HG02571 (cell line): ENCODE data around the gene GNG10.
"Not testable (repeated sequence)": the region's sequence is repeated elsewhere in the genome, so short reads cannot be mapped to it uniquely, and the experiment has no call there.

Experiments used
- ATAC-seq: cut with Tn5 transposase; IDR thresholded peaks from one replicate; pipeline ENCODE4 v1.9.1; 2021; ENCODE audit warnings: mild to moderate bottlenecking, moderate library complexity; ENCODE audit not compliant: unreplicated experiment

GNG10 gene

DNA sequence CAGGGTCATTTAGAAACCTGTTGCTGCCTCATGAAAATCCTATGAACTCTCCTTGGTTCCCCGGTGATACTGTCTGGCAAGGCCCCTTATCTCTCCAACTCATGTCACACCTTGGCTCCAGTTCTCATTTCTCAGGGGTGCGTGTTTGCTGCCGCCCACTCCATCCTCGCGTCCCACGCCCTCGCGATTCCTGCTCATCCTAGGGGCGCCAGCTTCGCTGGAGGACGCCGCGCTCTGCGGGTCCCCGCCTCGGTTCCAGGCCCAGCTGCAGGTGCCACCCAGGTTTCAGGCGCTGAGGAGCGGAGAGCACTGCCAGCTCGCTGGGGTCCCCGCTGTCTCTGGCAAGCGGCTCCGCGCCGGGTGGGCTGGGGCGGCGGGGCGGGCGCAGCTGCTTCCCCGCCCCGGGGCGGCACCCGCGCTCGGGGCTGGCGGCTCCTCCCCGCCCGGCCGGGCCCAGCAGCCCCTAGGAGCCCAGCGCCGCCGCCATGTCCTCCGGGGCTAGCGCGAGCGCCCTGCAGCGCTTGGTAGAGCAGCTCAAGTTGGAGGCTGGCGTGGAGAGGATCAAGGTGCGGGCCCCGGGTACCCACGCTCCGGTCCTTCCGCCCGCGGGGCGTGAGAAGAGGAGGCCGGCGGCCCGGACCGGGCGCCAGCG lies at the start of gene GNG10:
TSS of gene GNG10 (plus strand) at position 456 of the 652 bp plus-strand sequence. CDS start at position 486, 30 bp downstream.
- ATAC-seq: peak; percentile 79

DNA sequence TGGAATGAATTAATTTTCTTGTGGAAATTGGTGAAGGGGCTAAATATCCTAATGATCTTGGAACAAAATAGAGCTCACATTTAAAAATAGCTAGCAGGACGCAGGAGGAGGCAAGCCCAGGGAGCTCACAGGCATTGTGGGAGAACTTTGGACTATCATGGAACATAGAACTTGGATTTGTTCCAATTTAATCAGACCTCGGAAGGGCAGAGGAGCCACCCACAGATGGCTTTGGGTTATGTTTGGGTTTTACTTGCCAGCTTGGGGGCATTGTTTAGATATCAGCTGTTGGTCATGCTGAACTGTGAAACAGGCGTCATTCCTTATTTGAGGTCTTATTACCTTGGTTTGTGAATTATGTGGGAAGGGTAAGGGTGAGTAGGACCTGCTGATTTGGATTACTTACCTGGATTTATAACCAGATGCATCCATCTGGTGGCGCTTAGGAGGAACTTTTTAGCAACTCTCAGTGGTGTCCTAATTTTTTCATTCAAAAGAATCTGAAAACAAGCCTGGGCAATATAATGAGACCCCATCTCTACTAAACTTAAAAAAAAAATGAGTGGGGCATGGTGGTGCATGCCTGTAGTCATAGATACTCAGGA lies 47.9 kb upstream of the GNG10 start:
- ATAC-seq: no peak

DNA sequence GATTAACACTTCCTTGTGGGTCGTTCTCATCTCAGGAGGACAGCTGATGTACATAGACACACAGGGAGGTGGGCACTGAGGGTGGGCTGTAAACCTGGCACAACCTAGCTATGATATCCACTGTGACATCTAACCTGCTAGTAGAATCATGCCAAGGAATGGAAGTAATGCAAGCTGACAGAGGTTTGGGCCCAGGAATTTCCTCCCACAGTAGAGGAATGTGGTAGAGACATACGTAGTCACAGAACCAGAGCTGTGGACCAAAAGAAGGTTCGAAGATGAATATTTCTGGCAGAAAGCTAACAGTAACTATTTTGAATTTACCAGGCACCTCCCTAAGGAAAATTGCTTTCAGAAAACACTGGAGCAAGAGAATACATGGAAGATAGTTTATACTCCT lies 45.5 kb upstream of the GNG10 start:
- ATAC-seq: no peak

DNA sequence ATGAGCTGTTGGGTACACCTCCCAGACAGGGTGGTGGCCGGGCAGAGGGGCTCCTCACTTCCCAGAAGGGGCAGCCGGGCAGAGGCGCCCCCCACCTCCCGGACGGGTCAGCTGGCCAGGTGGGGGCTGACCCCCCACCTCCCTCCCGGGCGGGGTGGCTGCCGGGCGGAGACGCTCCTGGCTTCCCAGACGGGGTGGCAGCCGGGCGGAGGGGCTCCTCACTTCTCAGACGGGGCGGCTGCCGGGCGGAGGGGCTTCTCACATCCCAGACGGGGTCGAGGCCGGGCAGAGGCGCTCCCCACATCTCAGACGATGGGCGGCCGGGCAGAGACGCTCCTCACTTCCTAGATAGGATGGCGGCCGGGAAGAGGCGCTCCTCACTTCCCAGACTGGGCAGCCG lies 44.1 kb upstream of the GNG10 start:
- ATAC-seq: not testable (repeated sequence)

DNA sequence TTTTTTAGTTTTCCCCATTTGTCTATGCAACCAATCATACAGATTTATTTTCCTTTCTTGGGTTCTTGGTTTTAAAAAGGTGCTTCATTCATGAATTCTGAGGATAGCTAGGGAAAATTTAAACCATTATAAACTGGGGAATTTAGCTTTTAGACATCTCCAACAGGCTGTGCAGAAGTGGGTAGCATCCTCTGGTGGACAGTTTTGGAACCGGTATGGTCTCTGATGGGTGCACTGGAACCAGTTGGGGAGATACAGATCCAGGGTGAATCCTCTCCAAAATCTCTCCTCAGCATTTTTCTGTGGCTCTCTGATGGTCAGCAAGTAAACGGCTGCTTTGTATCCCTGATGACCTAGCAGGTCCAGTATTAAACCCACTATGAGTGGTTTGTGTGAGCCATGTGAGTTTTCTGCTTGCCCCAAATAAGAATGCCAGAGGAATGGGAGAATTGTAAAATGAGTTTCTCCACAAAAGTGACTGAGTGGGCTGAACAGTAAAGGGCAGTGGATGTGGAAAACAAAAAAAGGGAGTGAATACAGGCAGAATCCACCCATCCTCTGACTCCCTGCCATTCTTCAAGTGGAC lies 39.4 kb upstream of the GNG10 start:
- ATAC-seq: no peak

DNA sequence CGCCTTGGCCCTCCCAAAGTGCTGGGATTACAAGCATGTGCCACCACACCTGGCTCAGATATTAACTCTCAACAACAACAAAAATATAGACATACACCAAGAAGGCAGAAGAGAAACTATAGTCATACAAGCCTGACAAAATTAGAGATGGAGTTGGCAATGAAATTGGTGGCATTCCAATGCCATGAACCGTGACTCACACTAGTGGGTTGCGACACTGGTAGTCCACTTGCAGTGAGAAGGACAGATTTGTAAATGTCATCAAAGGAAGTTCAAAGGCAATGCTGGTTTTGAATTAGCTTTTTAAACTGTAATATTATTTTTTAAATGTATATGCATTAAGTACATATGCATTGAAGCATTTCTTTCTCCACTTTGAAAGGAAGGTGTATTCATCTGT lies 38.8 kb upstream of the GNG10 start:
- ATAC-seq: no peak

DNA sequence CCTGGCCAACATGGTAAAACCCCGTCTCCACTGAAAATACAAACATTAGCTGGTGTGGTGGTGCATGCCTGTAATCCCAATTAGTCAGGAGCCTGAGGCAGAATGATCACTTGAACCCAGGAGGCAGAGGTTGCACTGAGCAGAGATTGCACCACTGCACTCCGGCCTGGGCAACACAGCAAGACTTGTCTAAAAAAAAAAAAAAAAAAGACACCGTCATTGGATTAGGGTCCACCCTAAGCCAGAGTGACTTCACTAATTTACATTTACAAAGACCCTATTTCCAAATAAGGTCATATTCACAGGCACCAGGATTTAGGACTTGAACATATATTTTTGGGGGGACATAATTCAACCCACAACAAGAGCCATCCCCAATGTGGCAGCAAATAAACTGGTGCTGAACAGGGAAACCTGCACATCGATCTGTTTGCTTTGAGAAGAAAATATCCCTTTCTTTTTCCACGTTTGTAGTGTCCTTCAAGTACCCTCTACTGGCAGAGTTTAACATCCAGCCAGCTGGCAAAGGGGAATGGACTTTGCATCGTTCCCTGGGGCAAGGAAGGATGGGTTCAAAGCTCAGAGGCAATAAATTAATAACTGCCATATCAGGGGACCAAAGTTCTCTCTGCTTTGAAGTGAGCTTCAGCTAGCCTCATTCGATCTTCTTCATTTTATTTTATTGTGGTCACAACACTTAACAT lies 34.0 kb upstream of the GNG10 start:
- no peak for ATAC-seq

DNA sequence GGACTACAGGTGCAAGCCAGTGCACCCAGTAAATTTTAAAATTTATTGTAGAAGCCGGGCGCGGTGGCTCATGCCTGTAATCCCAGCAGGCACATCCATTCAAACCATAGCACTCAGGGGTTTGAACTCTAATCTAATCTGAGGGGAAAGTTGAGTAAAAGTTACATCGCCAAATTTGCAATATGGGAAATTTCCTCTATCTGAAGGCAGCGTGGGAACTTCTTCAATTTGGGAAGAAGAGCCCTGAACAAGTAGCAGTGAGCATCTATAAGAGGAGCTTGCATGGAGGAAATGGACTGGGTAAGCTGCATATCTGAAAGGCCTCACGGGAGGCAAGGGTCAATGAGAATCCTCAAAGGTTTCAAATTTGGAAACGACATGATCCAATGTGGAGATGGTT lies 33.0 kb upstream of the GNG10 start:
- ATAC-seq: no peak

DNA sequence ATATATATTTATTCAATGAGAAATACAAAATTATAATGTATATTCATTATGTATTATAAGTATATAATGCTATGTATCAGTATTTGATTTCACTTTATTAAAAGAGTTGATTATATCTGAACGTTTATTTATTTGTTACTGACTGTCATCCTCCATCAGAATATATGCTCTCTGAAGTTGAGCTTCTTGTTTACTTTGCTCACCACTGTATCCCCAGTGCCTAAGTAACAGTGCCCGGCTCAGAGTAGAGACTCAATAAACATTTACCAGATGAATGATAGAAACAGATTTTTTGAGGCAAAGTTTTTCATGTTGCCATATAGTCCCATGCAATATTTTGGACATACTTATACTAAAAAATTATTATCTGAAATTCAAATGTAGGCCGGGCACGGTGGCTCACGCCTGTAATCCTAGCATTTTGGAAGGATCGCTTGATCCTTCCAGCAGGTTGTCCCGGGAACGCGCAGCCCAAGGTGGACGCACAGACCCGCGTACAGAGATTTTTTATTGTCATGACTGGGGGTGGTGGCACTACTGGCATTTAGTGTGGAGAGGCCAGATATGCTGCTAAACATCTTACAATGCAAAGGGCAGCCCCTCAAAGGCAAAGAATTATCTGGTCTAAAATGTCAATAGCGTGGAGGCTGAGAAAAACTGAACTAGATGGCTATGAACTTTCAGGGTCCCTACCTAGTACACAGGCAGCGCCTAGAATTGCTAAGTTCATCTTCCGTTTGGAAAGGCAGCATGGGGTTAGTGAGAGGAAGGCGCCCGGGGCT lies 31.0 kb upstream of the GNG10 start:
- ATAC-seq: peak; percentile 29

DNA sequence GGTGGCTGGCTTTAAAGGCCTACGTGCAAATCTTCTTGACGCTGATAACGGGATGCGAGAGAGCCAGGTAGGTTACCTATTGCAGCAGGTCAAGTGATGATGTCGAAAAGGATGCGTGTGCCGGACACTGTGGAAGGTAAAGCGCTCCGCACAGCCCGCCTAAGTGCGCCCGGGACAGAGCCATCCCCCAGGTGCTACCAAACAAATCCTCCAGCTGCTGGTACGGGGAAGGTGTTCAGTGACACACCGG lies 30.5 kb upstream of the GNG10 start:
- no peak for ATAC-seq

DNA sequence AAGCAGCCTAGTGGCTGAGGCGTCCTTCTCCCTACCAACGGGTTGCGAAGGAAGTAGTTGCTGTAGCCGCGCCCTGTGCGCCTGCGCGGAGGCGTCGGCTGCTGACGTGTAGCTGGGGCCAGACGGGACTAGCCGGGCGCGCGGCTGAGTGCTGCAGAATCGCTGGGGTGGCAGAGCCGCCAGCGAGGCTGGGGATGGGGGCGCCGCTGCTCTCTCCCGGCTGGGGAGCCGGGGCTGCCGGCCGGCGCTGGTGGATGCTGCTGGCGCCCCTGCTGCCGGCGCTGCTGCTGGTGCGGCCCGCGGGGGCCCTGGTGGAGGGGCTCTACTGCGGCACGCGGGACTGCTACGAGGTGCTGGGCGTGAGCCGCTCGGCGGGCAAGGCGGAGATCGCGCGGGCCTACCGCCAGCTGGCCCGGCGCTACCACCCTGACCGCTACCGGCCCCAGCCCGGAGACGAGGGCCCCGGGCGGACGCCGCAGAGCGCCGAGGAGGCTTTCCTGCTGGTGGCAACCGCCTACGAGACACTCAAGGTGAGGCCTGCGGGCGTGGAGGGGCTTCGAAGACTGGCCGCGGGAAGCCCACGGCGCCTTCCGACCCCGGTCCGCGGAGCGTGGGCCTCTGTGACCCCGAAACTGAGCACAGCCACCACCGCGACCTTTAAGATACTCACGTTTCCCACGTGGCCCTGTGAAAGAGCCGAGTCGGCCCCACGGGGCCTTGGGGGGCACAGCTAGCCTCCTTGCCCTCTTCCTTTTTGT lies 30.0 kb upstream of the GNG10 start, which contains the start of gene DNAJC25:
TSS of gene DNAJC25 (plus strand) at position 121 of the 758 bp plus-strand sequence. CDS start at position 195, 74 bp downstream.
- ATAC-seq: peak; percentile 95

DNA sequence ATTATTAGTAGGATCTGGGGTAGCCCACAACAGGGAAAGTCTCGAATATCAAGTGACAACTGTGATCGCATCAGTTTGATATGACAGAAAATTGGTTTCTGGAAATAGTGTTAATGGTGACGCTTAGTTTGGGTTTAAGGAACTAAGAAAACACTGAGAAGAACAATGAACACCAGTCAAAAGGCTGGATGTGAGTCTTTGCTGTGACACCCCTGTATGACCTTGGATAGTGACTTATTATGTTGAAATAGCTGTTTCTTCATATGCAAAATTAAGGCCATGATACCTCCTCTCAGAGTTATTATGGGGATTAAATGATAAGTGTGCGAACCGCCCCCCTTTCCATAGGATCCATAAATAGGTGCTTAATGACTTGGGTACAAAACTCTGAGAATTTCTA lies 29.3 kb upstream of the GNG10 start:
- ATAC-seq: no peak

DNA sequence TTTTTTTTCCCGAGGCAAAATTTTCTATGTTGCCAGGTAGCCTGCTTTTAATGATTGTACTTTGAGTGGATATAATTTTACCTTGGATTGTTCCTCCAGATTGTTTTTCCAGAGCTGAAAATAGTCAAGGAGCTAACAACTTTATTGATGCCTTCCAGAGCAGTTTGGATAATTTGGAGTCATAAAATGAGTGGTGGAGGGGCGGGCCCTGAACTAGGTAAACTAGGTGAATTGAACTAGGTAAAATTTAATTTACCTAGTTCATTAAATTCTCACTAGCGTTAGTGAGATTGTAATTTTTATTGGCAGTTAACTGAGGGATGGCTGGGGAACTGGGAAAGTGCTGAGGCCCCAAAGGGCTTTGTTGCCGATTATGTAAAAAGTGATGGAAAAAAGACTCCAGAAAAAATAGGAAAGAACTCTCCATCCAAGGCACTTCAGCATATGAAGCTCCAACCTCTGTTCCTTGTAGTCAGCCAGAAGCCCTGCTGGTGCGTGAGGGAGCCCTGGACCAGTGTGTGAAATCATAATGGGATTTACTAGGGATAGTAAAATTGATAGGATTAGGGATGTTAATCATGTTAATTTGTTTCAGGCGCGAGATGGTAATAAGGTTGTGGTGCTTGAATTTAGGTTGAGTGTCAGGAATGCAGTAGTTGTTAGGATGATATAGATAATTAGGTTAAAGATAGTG lies 28.6 kb upstream of the GNG10 start:
- no peak for ATAC-seq

DNA sequence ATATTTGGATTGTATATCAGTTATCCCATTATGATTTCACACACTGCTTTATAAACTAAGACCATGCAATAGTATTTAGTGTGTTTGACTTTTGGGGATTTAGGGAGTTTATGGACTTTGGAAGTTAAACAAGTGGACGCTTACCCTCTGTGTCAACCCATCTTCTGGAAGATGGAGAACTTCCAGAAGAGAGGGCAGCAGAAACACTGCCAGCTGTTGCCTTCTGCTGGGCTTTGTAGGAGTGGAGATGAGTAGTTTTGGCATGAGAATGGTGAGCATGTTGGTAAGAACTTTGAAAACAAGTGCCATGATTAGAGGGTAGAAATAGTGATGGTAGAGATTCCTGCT lies 28.0 kb upstream of the GNG10 start:
- no peak for ATAC-seq

DNA sequence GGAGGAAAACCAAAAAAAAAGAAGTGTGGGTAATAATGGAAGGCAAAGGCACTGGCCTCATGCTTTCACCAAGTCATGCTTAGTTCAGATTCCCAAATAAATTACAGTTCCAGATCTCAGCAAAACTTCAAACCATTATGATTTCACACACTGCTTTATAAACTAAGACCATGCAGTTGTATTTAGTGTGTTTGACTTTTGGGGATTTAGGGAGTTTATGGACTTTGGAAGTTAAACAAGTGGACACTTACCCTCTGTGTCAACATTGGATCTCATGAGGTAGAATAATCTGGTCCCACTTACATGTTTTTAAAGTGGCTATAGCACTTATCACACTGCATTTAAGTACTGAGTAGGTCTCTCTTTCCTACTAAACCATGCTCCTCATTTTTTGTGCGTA lies 26.5 kb upstream of the GNG10 start:
- no peak for ATAC-seq

DNA sequence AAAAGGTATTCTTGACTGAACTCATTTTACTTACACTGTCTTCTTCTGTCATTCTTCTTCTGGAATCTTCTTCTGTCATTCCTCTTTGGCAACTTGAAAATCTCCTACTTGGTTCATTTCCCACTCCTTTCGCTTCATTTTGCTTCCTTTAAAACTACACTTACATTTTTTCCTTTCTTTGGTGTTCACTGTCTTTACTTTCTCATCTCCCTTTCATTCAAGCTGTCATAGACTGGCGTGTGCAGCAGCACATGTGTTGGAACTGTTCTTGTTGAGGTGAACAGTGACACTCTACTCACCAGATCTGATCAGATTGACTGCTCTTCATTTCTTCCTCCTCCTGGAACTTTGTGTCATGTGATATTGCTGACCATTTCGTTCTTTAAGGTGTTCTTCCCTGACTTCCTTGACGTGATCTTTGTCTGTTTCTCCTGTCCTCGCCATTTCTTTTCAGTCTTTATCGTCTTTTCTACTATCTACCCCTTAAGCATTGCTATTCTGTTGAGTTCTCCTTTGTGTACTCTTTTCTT lies 23.9 kb upstream of the GNG10 start:
- ATAC-seq: no peak

DNA sequence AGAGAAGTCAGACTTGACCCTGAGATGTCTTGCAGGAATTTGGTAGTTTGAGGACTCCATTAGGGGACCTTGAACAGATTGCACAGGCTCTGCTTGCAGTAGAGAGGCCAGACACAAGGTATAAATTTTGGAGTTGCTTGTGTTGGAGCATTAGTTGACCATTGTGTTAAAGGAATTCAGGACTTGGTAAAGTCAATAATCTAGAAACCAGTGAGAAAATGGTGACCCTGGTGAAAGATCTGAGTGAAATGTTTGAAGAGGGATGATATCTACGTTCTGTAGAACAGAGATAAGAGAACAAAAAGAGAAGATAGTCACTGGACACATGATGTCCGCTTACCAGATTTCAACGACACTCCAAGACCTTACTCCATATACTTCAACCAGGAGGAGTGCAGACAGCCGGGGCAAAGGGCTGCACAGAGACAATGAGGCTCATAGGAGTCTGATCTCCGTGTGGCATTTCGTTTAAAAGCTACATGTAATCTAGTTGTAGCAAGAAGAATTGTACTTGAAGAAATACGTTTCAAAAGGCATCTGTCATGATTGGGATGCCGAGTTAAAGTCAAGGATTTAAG lies 17.1 kb upstream of the GNG10 start:
- no peak for ATAC-seq

DNA sequence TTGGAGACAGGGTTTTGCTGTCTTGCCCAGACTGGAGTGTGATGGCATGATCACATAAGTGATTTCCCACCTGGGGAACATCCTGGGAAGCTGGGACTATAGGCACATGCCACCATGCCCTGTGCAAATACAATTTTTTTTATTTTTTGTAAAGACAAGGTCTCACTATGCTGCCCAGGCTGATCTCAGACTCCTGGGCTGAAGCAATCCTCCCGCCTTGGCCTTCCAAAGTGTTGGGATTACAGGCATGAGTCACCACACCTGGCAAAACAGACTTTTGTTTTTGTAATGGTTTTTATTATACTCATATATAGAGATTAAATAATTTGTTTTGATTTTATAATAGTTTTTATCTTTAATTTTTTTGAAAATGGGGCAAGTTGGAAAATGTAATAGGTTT lies 15.6 kb upstream of the GNG10 start:
- no peak for ATAC-seq

DNA sequence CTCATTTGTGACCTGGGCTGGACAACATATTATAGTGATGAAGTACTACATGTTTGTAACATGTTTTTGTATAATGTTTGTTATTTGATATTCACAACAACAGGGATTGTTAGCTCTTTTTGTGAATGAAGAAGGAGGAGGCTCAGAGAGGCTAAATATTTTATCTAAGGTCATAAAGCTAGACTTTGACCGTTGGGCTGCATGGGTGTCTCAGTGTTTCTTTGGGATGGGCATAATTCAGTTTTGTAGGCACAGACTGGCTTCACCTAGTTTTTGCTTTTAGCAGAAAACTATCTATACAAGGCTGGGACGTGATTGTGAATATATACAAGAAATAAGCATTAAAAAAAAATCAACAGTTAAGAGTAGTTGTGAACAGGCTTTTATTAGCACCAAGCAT lies 15.0 kb upstream of the GNG10 start:
- ATAC-seq: no peak

DNA sequence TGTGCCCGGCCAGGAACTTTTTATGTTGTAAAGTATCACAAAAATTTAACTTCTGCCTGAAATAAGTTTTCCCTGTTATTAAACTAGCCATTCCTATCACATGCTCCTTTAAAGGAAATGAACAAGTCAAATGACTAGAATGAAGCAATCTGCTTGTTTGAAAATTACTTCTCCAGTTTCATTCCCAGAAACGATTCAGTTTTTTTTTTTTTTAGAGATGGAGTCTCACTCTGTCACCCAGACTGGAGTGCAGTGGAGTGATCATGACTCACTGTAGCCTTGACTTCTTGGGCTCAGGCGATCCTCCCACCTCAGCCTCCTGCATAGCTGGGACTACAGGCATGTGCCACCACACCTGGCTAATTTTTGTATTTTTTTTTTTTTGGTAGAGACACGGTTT lies 13.3 kb upstream of the GNG10 start:
- ATAC-seq: no peak
